ENCODE measurements around the gene VPS41.

Gene VPS41

DNA sequence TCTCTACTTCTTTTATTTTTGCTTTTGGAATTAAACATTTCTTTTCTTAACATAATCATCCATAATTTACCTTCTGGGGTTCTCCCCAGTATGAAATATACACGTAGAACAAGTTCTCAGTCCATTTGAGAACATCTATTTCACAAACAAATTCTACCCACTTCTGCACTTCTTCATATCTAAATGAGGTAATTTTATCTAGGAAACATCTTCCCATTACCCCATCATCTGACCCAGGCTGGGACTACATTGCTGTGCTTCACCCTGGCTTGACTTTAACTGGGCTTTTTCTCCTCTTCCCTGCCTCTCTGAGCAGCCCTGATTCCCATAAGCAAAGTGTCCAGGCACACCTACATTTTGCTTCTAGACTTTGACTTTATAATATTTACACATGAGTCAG lies 234.5 kb downstream of the VPS41 start:
- Histone ChIP-seq H3K27me3 (ENCODE audit: insufficient read depth, low read depth, severe bottlenecking) (no peaks in the 10 kb centered on the region), H3K9me3 (ENCODE audit: severe bottlenecking) (no peaks in the 10 kb centered on the region), H3K4me3 (ENCODE audit: low read depth, low read length) (no peak overlapping the region), H3K36me3 (no peaks in the 10 kb centered on the region), H3K27ac (no peak overlapping the region)
- TF ChIP-seq, protein P1, sequence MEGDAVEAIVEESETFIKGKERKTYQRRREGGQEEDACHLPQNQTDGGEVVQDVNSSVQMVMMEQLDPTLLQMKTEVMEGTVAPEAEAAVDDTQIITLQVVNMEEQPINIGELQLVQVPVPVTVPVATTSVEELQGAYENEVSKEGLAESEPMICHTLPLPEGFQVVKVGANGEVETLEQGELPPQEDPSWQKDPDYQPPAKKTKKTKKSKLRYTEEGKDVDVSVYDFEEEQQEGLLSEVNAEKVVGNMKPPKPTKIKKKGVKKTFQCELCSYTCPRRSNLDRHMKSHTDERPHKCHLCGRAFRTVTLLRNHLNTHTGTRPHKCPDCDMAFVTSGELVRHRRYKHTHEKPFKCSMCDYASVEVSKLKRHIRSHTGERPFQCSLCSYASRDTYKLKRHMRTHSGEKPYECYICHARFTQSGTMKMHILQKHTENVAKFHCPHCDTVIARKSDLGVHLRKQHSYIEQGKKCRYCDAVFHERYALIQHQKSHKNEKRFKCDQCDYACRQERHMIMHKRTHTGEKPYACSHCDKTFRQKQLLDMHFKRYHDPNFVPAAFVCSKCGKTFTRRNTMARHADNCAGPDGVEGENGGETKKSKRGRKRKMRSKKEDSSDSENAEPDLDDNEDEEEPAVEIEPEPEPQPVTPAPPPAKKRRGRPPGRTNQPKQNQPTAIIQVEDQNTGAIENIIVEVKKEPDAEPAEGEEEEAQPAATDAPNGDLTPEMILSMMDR (IDR thresholded peaks at IDR 0.05; ENCODE audit: low read depth, low read length): no peak
- DNase-seq: no peak

DNA sequence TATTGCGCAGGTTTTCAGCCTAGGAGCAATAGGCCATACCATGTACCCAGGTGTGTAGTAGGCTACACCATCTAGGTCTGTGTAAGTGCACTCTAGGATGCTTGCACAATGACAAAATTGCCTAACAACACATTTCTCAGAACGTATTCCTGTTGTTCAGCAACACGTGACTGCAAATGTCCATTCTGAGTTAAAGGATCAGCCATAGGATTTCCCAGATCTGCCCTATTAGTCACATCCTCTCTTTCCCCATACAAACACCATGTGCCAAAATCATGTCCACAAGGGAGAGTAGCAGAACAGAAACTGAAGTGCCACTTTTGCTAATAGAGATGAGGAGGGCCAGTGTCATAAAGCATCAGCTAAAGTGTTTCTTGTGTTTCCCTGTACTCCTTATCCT lies 235.2 kb downstream of the VPS41 start:
- no peaks in the 10 kb centered on the region for H3K36me3 ChIP-seq
- no peak for DNase-seq
- no peak overlapping the region for H3K27ac ChIP-seq
- TF ChIP-seq, protein P1 (IDR thresholded peaks at IDR 0.05; ENCODE audit: low read depth, low read length): no peak
- no peak overlapping the region for H3K4me3 ChIP-seq (ENCODE audit: low read depth, low read length)
- H3K27me3 ChIP-seq (ENCODE audit: insufficient read depth, low read depth, severe bottlenecking): no peaks in the 10 kb centered on the region
- H3K9me3 ChIP-seq (ENCODE audit: severe bottlenecking): no peaks in the 10 kb centered on the region

Measured in WERI-Rb-1 (cell line).